ENCODE results near the gene SYDE1.

- TF ChIP-seq CTCF (IDR thresholded peaks at IDR 0.05; ENCODE audit: borderline replicate concordance, extremely low read depth, low read length, poor library complexity, severe bottlenecking) (no peak), EZH2 (IDR thresholded peaks at IDR 0.05; ENCODE audit: borderline replicate concordance, low read depth, low read length, severe bottlenecking) (no peak)
These were observed 7.9 kb downstream of the SYDE1 start for GRCh38 chr19:15115080-15115479.

All from DND-41 (cell line).